ENCODE measurements around the gene INSC.

INSC gene

DNA sequence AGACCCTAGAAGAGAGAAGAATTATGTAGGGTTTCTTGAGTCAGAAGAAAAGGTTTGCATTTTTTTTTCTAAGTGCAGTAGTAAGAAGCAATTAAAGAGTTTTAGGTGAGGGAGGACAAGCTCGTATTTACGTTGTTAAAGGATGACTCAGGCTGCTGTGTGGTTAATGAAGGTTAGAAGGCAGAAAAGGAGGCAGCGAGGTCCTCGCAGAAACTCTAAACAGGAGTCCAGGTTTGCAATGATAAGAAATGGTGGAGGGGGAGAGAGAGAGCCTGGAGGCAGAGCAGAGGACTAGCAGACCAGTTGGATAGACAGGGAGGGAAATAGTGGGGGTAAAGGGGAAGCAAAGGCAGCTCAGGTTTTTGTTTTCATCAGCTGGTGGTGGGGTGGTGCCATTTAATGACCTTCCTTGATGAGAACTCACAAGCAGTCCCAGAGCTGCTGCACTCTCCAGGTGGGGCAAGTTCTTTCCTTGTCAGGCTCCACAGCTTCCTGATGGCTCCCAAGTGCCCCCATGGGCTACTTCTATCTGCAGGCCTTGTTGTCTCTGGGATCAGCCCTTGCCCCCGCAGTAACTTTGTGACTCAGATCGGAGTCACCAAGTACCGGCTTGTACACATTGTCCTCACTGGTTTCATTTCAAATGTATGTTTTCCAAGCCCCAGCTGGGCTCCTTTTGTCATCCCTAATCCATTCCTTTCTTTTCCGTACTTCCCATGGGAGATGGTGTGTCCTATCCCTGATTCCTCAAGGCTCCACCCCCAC, 8.3 kb upstream of the INSC start:
- H3K4me3 ChIP-seq (ENCODE audit: low read depth, low read length, poor library complexity, severe bottlenecking): no peak overlapping the region
- TF ChIP-seq, protein P1, sequence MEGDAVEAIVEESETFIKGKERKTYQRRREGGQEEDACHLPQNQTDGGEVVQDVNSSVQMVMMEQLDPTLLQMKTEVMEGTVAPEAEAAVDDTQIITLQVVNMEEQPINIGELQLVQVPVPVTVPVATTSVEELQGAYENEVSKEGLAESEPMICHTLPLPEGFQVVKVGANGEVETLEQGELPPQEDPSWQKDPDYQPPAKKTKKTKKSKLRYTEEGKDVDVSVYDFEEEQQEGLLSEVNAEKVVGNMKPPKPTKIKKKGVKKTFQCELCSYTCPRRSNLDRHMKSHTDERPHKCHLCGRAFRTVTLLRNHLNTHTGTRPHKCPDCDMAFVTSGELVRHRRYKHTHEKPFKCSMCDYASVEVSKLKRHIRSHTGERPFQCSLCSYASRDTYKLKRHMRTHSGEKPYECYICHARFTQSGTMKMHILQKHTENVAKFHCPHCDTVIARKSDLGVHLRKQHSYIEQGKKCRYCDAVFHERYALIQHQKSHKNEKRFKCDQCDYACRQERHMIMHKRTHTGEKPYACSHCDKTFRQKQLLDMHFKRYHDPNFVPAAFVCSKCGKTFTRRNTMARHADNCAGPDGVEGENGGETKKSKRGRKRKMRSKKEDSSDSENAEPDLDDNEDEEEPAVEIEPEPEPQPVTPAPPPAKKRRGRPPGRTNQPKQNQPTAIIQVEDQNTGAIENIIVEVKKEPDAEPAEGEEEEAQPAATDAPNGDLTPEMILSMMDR (IDR thresholded peaks at IDR 0.05; ENCODE audit: low read length): no peak
- no peak for TF ChIP-seq EZH2 (IDR thresholded peaks at IDR 0.05; ENCODE audit: borderline replicate concordance, low read length)
- no peaks in the 10 kb centered on the region for H4K20me1 ChIP-seq (ENCODE audit: insufficient read depth, low read length)
- H3K9me3 ChIP-seq (ENCODE audit: low read length): no peaks in the 10 kb centered on the region
- no peaks in the 10 kb centered on the region for H3K9me2 ChIP-seq (ENCODE audit: low read depth, low read length)
- no peak overlapping the region for H2AFZ ChIP-seq (ENCODE audit: low read length)
- H3K27ac ChIP-seq (ENCODE audit: low read depth, low read length, poor library complexity, severe bottlenecking): no peak overlapping the region
- H3K4me2 ChIP-seq (ENCODE audit: low read length): no peak overlapping the region
- no peaks in the 10 kb centered on the region for H3K79me2 ChIP-seq (ENCODE audit: insufficient read depth, low read length)
- H3K36me3 ChIP-seq (ENCODE audit: insufficient read depth, low read length): no peaks in the 10 kb centered on the region
- H3F3A ChIP-seq (ENCODE audit: insufficient read depth, low read length): no peaks in the 10 kb centered on the region
- no peak overlapping the region for H3K9ac ChIP-seq (ENCODE audit: low read length)
- no peaks in the 10 kb centered on the region for H3K4me1 ChIP-seq (ENCODE audit: insufficient read depth, low read length, severe bottlenecking)
- H3K27me3 ChIP-seq (ENCODE audit: insufficient read depth, low read length): no peaks in the 10 kb centered on the region

DNA sequence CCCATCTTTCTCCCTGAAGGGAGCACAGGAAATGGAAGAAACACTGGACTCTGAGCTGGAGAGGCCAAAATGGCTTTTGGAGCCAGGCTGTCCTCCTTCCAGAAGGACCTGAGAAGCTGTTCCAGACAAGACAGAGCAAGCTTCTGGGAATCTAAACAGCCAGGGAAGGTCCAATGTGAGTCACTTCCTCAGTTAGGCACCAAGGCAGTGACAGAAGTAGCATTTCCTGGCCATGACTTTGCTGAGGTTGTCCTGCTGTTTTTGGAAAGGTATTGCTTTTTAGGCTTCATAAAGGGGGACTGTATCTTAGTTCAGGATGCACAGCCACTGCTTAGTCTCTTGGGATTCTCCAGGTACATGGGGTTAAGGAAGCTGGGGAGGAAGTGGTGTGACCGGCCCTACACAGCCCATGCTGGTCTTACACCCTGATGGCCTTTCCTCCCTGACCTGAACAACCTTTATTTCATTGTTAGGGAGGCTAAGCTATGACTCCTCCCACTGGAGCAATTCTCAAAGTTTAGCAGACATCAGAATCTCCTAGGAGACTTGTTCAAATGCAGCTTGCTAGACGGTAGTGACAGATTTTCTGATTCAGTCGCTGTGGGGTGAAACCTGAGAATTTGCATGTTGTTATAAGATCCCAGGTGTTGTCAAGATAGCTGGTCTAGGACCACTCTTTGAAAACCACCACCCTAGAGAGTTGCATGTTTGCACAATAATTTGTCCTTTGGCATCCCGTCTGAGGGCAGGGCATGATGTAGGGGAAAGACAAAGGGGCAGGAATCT, 6.8 kb upstream of the INSC start:
- no peak overlapping the region for H3K9ac ChIP-seq (ENCODE audit: low read length)
- H3K4me1 ChIP-seq (ENCODE audit: insufficient read depth, low read length, severe bottlenecking): no peaks in the 10 kb centered on the region
- H3K9me2 ChIP-seq (ENCODE audit: low read depth, low read length): no peaks in the 10 kb centered on the region
- no peak overlapping the region for H3K27ac ChIP-seq (ENCODE audit: low read depth, low read length, poor library complexity, severe bottlenecking)
- no peaks in the 10 kb centered on the region for H3K36me3 ChIP-seq (ENCODE audit: insufficient read depth, low read length)
- no peaks in the 10 kb centered on the region for H3K9me3 ChIP-seq (ENCODE audit: low read length)
- H2AFZ ChIP-seq (ENCODE audit: low read length): no peak overlapping the region
- TF ChIP-seq, protein P1 (IDR thresholded peaks at IDR 0.05; ENCODE audit: low read length): no peak
- no peak for TF ChIP-seq EZH2 (IDR thresholded peaks at IDR 0.05; ENCODE audit: borderline replicate concordance, low read length)
- no peaks in the 10 kb centered on the region for H3K79me2 ChIP-seq (ENCODE audit: insufficient read depth, low read length)
- no peaks in the 10 kb centered on the region for H3K27me3 ChIP-seq (ENCODE audit: insufficient read depth, low read length)
- no peaks in the 10 kb centered on the region for H4K20me1 ChIP-seq (ENCODE audit: insufficient read depth, low read length)
- H3K4me2 ChIP-seq (ENCODE audit: low read length): no peak overlapping the region
- no peak overlapping the region for H3K4me3 ChIP-seq (ENCODE audit: low read depth, low read length, poor library complexity, severe bottlenecking)
- H3F3A ChIP-seq (ENCODE audit: insufficient read depth, low read length): no peaks in the 10 kb centered on the region

DNA sequence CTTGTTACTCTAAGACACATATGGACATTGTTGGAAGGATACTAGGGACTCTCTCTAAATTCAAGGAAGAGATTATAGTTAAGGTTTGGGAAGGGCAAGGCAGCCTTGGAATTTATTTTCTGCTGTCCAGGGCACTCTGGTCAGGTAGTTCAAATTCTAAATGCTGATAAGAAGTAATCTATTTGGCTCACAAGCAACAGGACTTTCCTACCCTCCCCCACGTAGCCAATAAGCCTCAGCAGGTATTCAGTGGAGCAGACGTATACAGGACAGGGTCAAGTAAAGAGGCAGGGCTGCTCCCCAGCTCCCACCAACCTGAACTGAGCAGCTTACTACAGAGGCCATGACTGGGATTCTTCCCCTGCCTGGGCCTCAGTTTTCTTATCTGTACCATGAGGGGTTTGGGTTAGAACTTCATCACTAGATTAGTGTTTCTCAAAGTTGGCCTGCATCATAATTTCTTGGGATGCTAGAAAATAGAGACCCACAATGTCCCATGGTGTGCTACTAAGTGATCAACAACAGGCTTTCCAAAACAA, 6.1 kb upstream of the INSC start:
- H3K4me1 ChIP-seq (ENCODE audit: insufficient read depth, low read length, severe bottlenecking): no peaks in the 10 kb centered on the region
- no peaks in the 10 kb centered on the region for H3K27me3 ChIP-seq (ENCODE audit: insufficient read depth, low read length)
- no peaks in the 10 kb centered on the region for H3K79me2 ChIP-seq (ENCODE audit: insufficient read depth, low read length)
- H4K20me1 ChIP-seq (ENCODE audit: insufficient read depth, low read length): no peaks in the 10 kb centered on the region
- H3K9me3 ChIP-seq (ENCODE audit: low read length): no peaks in the 10 kb centered on the region
- no peak overlapping the region for H3K4me2 ChIP-seq (ENCODE audit: low read length)
- no peak overlapping the region for H3K9ac ChIP-seq (ENCODE audit: low read length)
- no peaks in the 10 kb centered on the region for H3K36me3 ChIP-seq (ENCODE audit: insufficient read depth, low read length)
- H3K27ac ChIP-seq (ENCODE audit: low read depth, low read length, poor library complexity, severe bottlenecking): no peak overlapping the region
- no peaks in the 10 kb centered on the region for H3F3A ChIP-seq (ENCODE audit: insufficient read depth, low read length)
- no peak overlapping the region for H3K4me3 ChIP-seq (ENCODE audit: low read depth, low read length, poor library complexity, severe bottlenecking)
- H3K9me2 ChIP-seq (ENCODE audit: low read depth, low read length): no peaks in the 10 kb centered on the region
- H2AFZ ChIP-seq (ENCODE audit: low read length): no peak overlapping the region
- TF ChIP-seq, protein P1 (IDR thresholded peaks at IDR 0.05; ENCODE audit: low read length): no peak
- TF ChIP-seq EZH2 (IDR thresholded peaks at IDR 0.05; ENCODE audit: borderline replicate concordance, low read length): no peak

All from OCI-LY1 (cell line).